Measurements from ENCODE around the gene JPH2. TPM values are rescaled to one million over a fixed set of nuclear protein-coding genes. Genes with fewer than 3 reads are reported as not detected.

JPH2 gene
- total and polyA plus RNA-seq, 4 donors: 0.09 to 1.3 (median 0.17) TPM; not detected in 1

DNA sequence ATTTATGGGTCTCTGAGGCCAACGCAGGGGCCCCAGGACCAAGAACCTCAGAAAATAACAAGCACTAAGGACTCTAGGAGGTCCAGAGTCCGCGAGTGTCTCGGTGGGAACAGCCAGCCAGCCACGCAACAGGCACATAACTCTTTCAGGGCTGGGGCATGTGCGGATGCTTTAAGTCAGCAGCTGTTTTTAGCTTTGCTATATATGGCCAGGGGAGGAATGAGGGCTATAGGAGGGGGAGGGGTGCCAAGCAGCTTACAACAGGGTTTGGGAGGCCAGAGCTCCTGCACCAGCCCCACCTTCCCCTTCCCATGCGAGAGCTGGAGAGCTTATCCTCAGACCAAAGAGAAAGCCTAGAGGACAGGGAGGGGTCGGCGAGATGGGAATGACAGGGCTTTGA is 6.2 kb downstream of the JPH2 start:
- WGBS: 33% methylated on average over 9 of the region's 9 CpGs
- H3K9ac ChIP-seq (ENCODE audit: low read depth in 1 of 2, low read length in 2 of 2): no peak overlapping the region
- H3K36me3 ChIP-seq (ENCODE audit: control insufficient read depth in 4 of 4, insufficient read depth in 3 of 4, low read depth in 1 of 4, low read length in 3 of 4): no peaks in the 10 kb centered on the region
- H3K9me3 ChIP-seq (ENCODE audit: control insufficient read depth in 4 of 4, low read length in 3 of 4): no peaks in the 10 kb centered on the region
- no peak overlapping the region for H3K4me3 ChIP-seq (ENCODE audit: low read depth in 1 of 3, low read length in 3 of 3)
- H3K4me1 ChIP-seq (ENCODE audit: control insufficient read depth in 4 of 4, insufficient read depth in 4 of 4, low read length in 3 of 4): no peaks in the 10 kb centered on the region
- H3K27me3 ChIP-seq (ENCODE audit: control insufficient read depth in 4 of 4, insufficient read depth in 4 of 4, low read length in 3 of 4): peaks cover 0 to 6% (median 2%) of the 10 kb centered on the region in 4 donors
- no peak for DNase-seq (ENCODE audit: low spot score)
- TF ChIP-seq EGR1 (IDR thresholded peaks at IDR 0.05; ENCODE audit: low read depth in 2 of 2): no peak
- no peak for TF ChIP-seq GABPA (IDR thresholded peaks at IDR 0.05 in 1 of 2, conservative IDR thresholded peaks at IDR 0.05 in 1 of 2)
- no peak for TF ChIP-seq HNF4A (conservative IDR thresholded peaks at IDR 0.05)
- no peak for TF ChIP-seq FOXA2 (IDR thresholded peaks at IDR 0.05)
- TF ChIP-seq JUND (IDR thresholded peaks at IDR 0.05): no peak
- no peak for TF ChIP-seq ZBTB33 (IDR thresholded peaks at IDR 0.05)
- TF ChIP-seq NR2F2 (IDR thresholded peaks at IDR 0.05): no peak
- TF ChIP-seq, protein P1, sequence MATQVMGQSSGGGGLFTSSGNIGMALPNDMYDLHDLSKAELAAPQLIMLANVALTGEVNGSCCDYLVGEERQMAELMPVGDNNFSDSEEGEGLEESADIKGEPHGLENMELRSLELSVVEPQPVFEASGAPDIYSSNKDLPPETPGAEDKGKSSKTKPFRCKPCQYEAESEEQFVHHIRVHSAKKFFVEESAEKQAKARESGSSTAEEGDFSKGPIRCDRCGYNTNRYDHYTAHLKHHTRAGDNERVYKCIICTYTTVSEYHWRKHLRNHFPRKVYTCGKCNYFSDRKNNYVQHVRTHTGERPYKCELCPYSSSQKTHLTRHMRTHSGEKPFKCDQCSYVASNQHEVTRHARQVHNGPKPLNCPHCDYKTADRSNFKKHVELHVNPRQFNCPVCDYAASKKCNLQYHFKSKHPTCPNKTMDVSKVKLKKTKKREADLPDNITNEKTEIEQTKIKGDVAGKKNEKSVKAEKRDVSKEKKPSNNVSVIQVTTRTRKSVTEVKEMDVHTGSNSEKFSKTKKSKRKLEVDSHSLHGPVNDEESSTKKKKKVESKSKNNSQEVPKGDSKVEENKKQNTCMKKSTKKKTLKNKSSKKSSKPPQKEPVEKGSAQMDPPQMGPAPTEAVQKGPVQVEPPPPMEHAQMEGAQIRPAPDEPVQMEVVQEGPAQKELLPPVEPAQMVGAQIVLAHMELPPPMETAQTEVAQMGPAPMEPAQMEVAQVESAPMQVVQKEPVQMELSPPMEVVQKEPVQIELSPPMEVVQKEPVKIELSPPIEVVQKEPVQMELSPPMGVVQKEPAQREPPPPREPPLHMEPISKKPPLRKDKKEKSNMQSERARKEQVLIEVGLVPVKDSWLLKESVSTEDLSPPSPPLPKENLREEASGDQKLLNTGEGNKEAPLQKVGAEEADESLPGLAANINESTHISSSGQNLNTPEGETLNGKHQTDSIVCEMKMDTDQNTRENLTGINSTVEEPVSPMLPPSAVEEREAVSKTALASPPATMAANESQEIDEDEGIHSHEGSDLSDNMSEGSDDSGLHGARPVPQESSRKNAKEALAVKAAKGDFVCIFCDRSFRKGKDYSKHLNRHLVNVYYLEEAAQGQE (IDR thresholded peaks at IDR 0.05): no peak
- TF ChIP-seq ATF3 (IDR thresholded peaks at IDR 0.05): no peak
- H3K27ac ChIP-seq (ENCODE audit: low read depth in 1 of 2, low read length in 2 of 2): no peak overlapping the region

DNA sequence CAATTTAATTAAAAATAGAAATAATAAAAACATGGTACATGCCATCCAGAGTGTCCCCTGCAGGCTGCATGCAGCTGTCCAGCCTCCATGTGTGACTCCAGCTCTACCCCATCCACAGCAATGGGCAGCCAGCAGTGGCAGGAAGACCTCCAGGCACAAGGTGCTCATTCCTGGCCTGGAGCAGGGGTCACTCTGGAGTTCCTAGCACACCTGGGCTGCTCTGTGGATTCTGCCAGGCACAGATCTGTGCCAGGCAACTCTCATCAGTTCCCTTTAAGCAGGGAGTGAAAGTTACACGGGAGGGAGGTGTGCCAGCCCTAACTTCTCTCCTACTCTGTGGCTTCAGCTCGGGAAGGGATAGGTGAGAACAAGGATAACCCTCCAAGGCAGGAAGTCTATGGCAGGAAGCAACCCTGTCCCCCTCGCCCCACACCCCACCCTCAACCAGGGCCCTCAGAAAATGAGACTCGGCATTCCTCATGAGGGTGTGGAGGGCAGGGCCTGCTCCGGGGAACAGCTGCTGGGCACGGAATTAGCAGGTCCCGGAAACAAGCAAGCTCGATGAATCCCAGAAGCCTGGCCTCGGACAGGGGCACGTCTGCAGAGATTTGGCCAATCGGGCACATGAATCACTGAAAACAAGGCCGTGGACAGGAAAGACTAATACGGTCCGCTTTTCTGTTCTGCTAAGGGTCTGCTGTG is 10.0 kb downstream of the JPH2 start:
- no peak for DNase-seq (ENCODE audit: low spot score)
- Histone ChIP-seq H3K27ac (ENCODE audit: low read depth in 1 of 2, low read length in 2 of 2) (no peak overlapping the region), H3K9ac (ENCODE audit: low read depth in 1 of 2, low read length in 2 of 2) (no peak overlapping the region), H3K36me3 (ENCODE audit: control insufficient read depth in 4 of 4, insufficient read depth in 3 of 4, low read depth in 1 of 4, low read length in 3 of 4) (no peaks in the 10 kb centered on the region), H3K27me3 (ENCODE audit: control insufficient read depth in 4 of 4, insufficient read depth in 4 of 4, low read length in 3 of 4) (peaks cover 0 to 6% (median 2%) of the 10 kb centered on the region in 4 donors), H3K9me3 (ENCODE audit: control insufficient read depth in 4 of 4, low read length in 3 of 4) (no peaks in the 10 kb centered on the region), H3K4me1 (ENCODE audit: control insufficient read depth in 4 of 4, insufficient read depth in 4 of 4, low read length in 3 of 4) (no peaks in the 10 kb centered on the region), H3K4me3 (ENCODE audit: low read depth in 1 of 3, low read length in 3 of 3) (no peak overlapping the region)
- WGBS: 67% methylated on average over 14 of the region's 14 CpGs
- TF ChIP-seq, protein P1 (IDR thresholded peaks at IDR 0.05): no peak
- TF ChIP-seq FOXA1 (IDR thresholded peaks at IDR 0.05) (no peak), EGR1 (IDR thresholded peaks at IDR 0.05; ENCODE audit: low read depth in 2 of 2) (no peak), JUND (IDR thresholded peaks at IDR 0.05) (no peak), HNF4G (IDR thresholded peaks at IDR 0.05) (no peak), RXRA (IDR thresholded peaks at IDR 0.05) (no peak), HNF4A (conservative IDR thresholded peaks at IDR 0.05) (no peak), YY1 (IDR thresholded peaks at IDR 0.05) (no peak), SP1 (IDR thresholded peaks at IDR 0.05) (no peak), GABPA (IDR thresholded peaks at IDR 0.05 in 1 of 2, conservative IDR thresholded peaks at IDR 0.05 in 1 of 2) (no peak), MAX (IDR thresholded peaks at IDR 0.05) (no peak), NR2F2 (IDR thresholded peaks at IDR 0.05) (no peak), RAD21 (IDR thresholded peaks at IDR 0.05) (no peak)
